Muscle of arm (tissue), 14 donors: ENCODE measurements around the gene SSUH2. TPM values are rescaled to one million over a fixed set of nuclear protein-coding genes. Genes with fewer than 3 reads are reported as not detected.
A peak's percentile ranks its signal among the peaks of the same experiment; 100 is the strongest.
"Not testable (repeated sequence)": the region's sequence is repeated elsewhere in the genome, so short reads cannot be mapped to it uniquely, and the experiment has no call there.

Source experiments
- DNase-seq: peaks from one replicate; pipeline ENCODE4 v3.0.0-alpha.2; 2013
- long read RNA-seq, 11 donors: transcript quantifications; one replicate each; lab custom pipeline, GENCODE V29; 2026
- polyA plus RNA-seq, 12 donors: library from polyadenylated mRNA; unstranded; fragments of 120-200 nt; gene quantifications; one replicate each; pipeline ENCODE4 v1.2.1, GENCODE V29; 2013; ENCODE audit not compliant: insufficient read length in 12 of 12

SSUH2 gene
- 1 to 10 TPM in 10 of 12 donors, not detected in 2; 1.7 to 4.1 (median 2.6) TPM for polyA plus RNA-seq
- long read RNA-seq, donor 1, partial matches to known transcripts = 0 of 2 reads
- long read RNA-seq, donor 1, other reads (novel, unspliced or antisense) = 0 of 2 reads
- long read RNA-seq, donor 2, partial matches to known transcripts = 0 of 1 reads
- long read RNA-seq, donor 2, other reads (novel, unspliced or antisense) = 0 of 1 reads
- long read RNA-seq, donor 3 = 0 reads
- long read RNA-seq, donor 4 = 0 reads
- long read RNA-seq, donor 5 = 0 reads
- long read RNA-seq, donor 6 = 0 reads
- long read RNA-seq, donor 7, partial matches to known transcripts = 0 of 1 reads
- long read RNA-seq, donor 7, other reads (novel, unspliced or antisense) = 0 of 1 reads
- long read RNA-seq, donor 8 = 0 reads
- long read RNA-seq, donor 9 = 0 reads
- long read RNA-seq, donor 10 = 0 reads
- long read RNA-seq, donor 11 = 0 reads

GRCh38 chr3:8644748-8645390 lies at the start of gene SSUH2:
Gene SSUH2 (minus strand): TSS chr3:8644798. CDS start chr3:8644758, 40 bp downstream.
- DNase-seq = no peak

GRCh38 chr3:8691295-8691694 lies 46.7 kb upstream of the SSUH2 start:
- not testable (repeated sequence) for DNase-seq

GRCh38 chr3:8684992-8685391 lies 40.4 kb upstream of the SSUH2 start:
- not testable (repeated sequence) for DNase-seq

GRCh38 chr3:8682850-8683574 lies 38.4 kb upstream of the SSUH2 start:
- not testable (repeated sequence) for DNase-seq

GRCh38 chr3:8681881-8682538 lies 37.4 kb upstream of the SSUH2 start:
- not testable (repeated sequence) for DNase-seq

GRCh38 chr3:8681349-8681748 lies 36.8 kb upstream of the SSUH2 start:
- no peak for DNase-seq

GRCh38 chr3:8679817-8680553 lies 35.4 kb upstream of the SSUH2 start:
- not testable (repeated sequence) for DNase-seq

GRCh38 chr3:8678751-8679150 lies 34.2 kb upstream of the SSUH2 start:
- no peak for DNase-seq

GRCh38 chr3:8677258-8677657 lies 32.7 kb upstream of the SSUH2 start:
- not testable (repeated sequence) for DNase-seq

- DNase-seq = not testable (repeated sequence)
Measured at GRCh38 chr3:8675591-8675990, 31.0 kb upstream of the SSUH2 start.

GRCh38 chr3:8673083-8673737 lies 28.6 kb upstream of the SSUH2 start:
- no peak for DNase-seq

- no peak for DNase-seq
Measured at GRCh38 chr3:8669019-8669418, 24.4 kb upstream of the SSUH2 start.

GRCh38 chr3:8668216-8668615 lies 23.6 kb upstream of the SSUH2 start:
- no peak for DNase-seq

GRCh38 chr3:8667463-8668091 lies 23.0 kb upstream of the SSUH2 start:
- no peak for DNase-seq

GRCh38 chr3:8665407-8665896 lies 20.9 kb upstream of the SSUH2 start:
- no peak for DNase-seq

GRCh38 chr3:8663177-8664061 lies 18.8 kb upstream of the SSUH2 start:
- peak; percentile 25 for DNase-seq

- DNase-seq = no peak
Measured at GRCh38 chr3:8662594-8662993, 18.0 kb upstream of the SSUH2 start.
